ENCODE measurements around the gene CDH19.

GRCh38 chr18:66457245-66457644 lies 146.6 kb downstream of the CDH19 start:
- no peak for TF ChIP-seq CTCF (IDR thresholded peaks at IDR 0.05 in 2 of 3, conservative IDR thresholded peaks at IDR 0.05 in 1 of 3; ENCODE audit: borderline replicate concordance in 1 of 3, insufficient read depth in 1 of 3, low read depth in 2 of 3, low read length in 2 of 3)
- no peak for TF ChIP-seq SIN3A (IDR thresholded peaks at IDR 0.05; ENCODE audit: low read depth)
- TF ChIP-seq POLR2A (IDR thresholded peaks at IDR 0.05; ENCODE audit: borderline replicate concordance, extremely low read depth, insufficient read depth, insufficient read length) = no peak
- TF ChIP-seq POLR2AphosphoS5 (IDR thresholded peaks at IDR 0.05; ENCODE audit: low read depth, low read length) = no peak
- no peak for TF ChIP-seq ATF3 (IDR thresholded peaks at IDR 0.05)
- TF ChIP-seq RAD21 (IDR thresholded peaks at IDR 0.05; ENCODE audit: low read depth) = no peak
- TF ChIP-seq ZNF274 (IDR thresholded peaks at IDR 0.05; ENCODE audit: low read depth, low read length) = no peak
- no peak for TF ChIP-seq EZH2phosphoT487 (IDR thresholded peaks at IDR 0.05; ENCODE audit: borderline replicate concordance)
- no peak for TF ChIP-seq EGR1 (IDR thresholded peaks at IDR 0.05; ENCODE audit: low read depth)
- no peak for TF ChIP-seq MAX (IDR thresholded peaks at IDR 0.05)
- TF ChIP-seq SP1 (IDR thresholded peaks at IDR 0.05; ENCODE audit: low read depth) = no peak

All from HCT116 (cell line).